ENCODE results near the gene KHK. TPM values are rescaled to one million over a fixed set of nuclear protein-coding genes. Genes with fewer than 3 reads are reported as not detected.

KHK gene
- 10 to 100 TPM; 12.6 to 12.8 TPM for total RNA-seq

- H3K9me3 Mint-ChIP-seq, result no peaks in the 10 kb centered on the region
- DNase-seq, result no peak
Observed at GRCh38 chr2:27086724-27087593, at the start of gene KHK. Gene KHK, plus strand, starts transcription at chr2:27086772. Its CDS starts 488 bp downstream, at chr2:27087260.

GRCh38 chr2:27038012-27038411, 48.6 kb upstream of the KHK start:
- no peak overlapping the region for H3K4me3 Mint-ChIP-seq
- H3K27ac Mint-ChIP-seq, result no peak overlapping the region
- peaks cover 16% of the 10 kb centered on the region for H3K4me1 Mint-ChIP-seq
- peaks cover 24% of the 10 kb centered on the region for H3K36me3 Mint-ChIP-seq
- no peak for DNase-seq
- H3K9me3 Mint-ChIP-seq, result no peaks in the 10 kb centered on the region
- H3K27me3 Mint-ChIP-seq, result no peaks in the 10 kb centered on the region

More at GRCh38 chr2:27086724-27087593, at the start of gene KHK:
- H3K4me3 Mint-ChIP-seq, result peak within 1 kb of the TSS; percentile 85
- H3K27ac Mint-ChIP-seq, result peak within 1 kb of the TSS; percentile 83
- peaks cover 17% of the 10 kb centered on the region for H3K4me1 Mint-ChIP-seq
- H3K27me3 Mint-ChIP-seq, result no peaks in the 10 kb centered on the region
- no peaks in the 10 kb centered on the region for H3K36me3 Mint-ChIP-seq

- Mint-ChIP-seq H3K27ac (no peak overlapping the region), H3K36me3 (peaks cover 19% of the 10 kb centered on the region), H3K27me3 (no peaks in the 10 kb centered on the region)
Observed at GRCh38 chr2:27038631-27039339, 47.8 kb upstream of the KHK start.

GRCh38 chr2:27039426-27039825, 47.1 kb upstream of the KHK start:
- Mint-ChIP-seq H3K4me1 (peaks cover 6% of the 10 kb centered on the region), H3K36me3 (peaks cover 12% of the 10 kb centered on the region), H3K27me3 (no peaks in the 10 kb centered on the region), H3K27ac (no peak overlapping the region), H3K4me3 (no peak overlapping the region), H3K9me3 (no peaks in the 10 kb centered on the region)
- no peak for DNase-seq

More at GRCh38 chr2:27038631-27039339, 47.8 kb upstream of the KHK start:
- Mint-ChIP-seq H3K4me3 (no peak overlapping the region), H3K9me3 (no peaks in the 10 kb centered on the region), H3K4me1 (peaks cover 12% of the 10 kb centered on the region)
- DNase-seq, result no peak

- Mint-ChIP-seq H3K4me3 (no peak overlapping the region), H3K9me3 (no peaks in the 10 kb centered on the region), H3K27me3 (no peaks in the 10 kb centered on the region), H3K36me3 (peaks cover 12% of the 10 kb centered on the region), H3K27ac (no peak overlapping the region), H3K4me1 (peaks cover 3% of the 10 kb centered on the region)
- no peak for DNase-seq
Observed at GRCh38 chr2:27039871-27040270, 46.7 kb upstream of the KHK start.

- Mint-ChIP-seq H3K9me3 (no peaks in the 10 kb centered on the region), H3K27ac (no peak overlapping the region), H3K27me3 (no peaks in the 10 kb centered on the region), H3K36me3 (peaks cover 12% of the 10 kb centered on the region), H3K4me1 (no peaks in the 10 kb centered on the region), H3K4me3 (no peak overlapping the region)
- DNase-seq, result no peak
Observed at GRCh38 chr2:27040282-27040681, 46.3 kb upstream of the KHK start.

GRCh38 chr2:27041752-27042151, 44.8 kb upstream of the KHK start:
- Mint-ChIP-seq H3K36me3 (peaks cover 15% of the 10 kb centered on the region), H3K4me3 (no peak overlapping the region), H3K4me1 (no peaks in the 10 kb centered on the region), H3K27me3 (no peaks in the 10 kb centered on the region), H3K9me3 (no peaks in the 10 kb centered on the region), H3K27ac (no peak overlapping the region)
- DNase-seq, result no peak

GRCh38 chr2:27042159-27042661, 44.4 kb upstream of the KHK start:
- DNase-seq, result no peak
- no peak overlapping the region for H3K27ac Mint-ChIP-seq

GRCh38 chr2:27042985-27043634, 43.5 kb upstream of the KHK start:
- Mint-ChIP-seq H3K27ac (no peak overlapping the region), H3K4me1 (peaks cover 1% of the 10 kb centered on the region), H3K27me3 (no peaks in the 10 kb centered on the region), H3K36me3 (peaks cover 14% of the 10 kb centered on the region), H3K9me3 (no peaks in the 10 kb centered on the region), H3K4me3 (no peak overlapping the region)
- DNase-seq, result no peak

More at GRCh38 chr2:27042159-27042661, 44.4 kb upstream of the KHK start:
- peaks cover 14% of the 10 kb centered on the region for H3K36me3 Mint-ChIP-seq
- H3K4me1 Mint-ChIP-seq, result no peaks in the 10 kb centered on the region
- no peaks in the 10 kb centered on the region for H3K27me3 Mint-ChIP-seq
- no peaks in the 10 kb centered on the region for H3K9me3 Mint-ChIP-seq
- H3K4me3 Mint-ChIP-seq, result no peak overlapping the region

- peaks cover 4% of the 10 kb centered on the region for H3K9me3 Mint-ChIP-seq
- peaks cover 14% of the 10 kb centered on the region for H3K27me3 Mint-ChIP-seq
- H3K36me3 Mint-ChIP-seq, result peaks cover 26% of the 10 kb centered on the region
- peak overlapping the region; percentile 89 for H3K4me3 Mint-ChIP-seq
- peaks cover 27% of the 10 kb centered on the region for H3K4me1 Mint-ChIP-seq
- peak; percentile 83 for DNase-seq
- H3K27ac Mint-ChIP-seq, result peak overlapping the region; percentile 99
Observed at GRCh38 chr2:27049422-27050280, 36.9 kb upstream of the KHK start.

- H3K27me3 Mint-ChIP-seq, result peaks cover 14% of the 10 kb centered on the region
- H3K9me3 Mint-ChIP-seq, result peaks cover 4% of the 10 kb centered on the region
- peaks cover 22% of the 10 kb centered on the region for H3K36me3 Mint-ChIP-seq
- H3K27ac Mint-ChIP-seq, result peak overlapping the region; percentile 99
- peak; percentile 87 for DNase-seq
- H3K4me3 Mint-ChIP-seq, result peak overlapping the region; percentile 89
- peaks cover 27% of the 10 kb centered on the region for H3K4me1 Mint-ChIP-seq
Observed at GRCh38 chr2:27050281-27050995, 36.1 kb upstream of the KHK start.

GRCh38 chr2:27050996-27051901, 35.3 kb upstream of the KHK start, which contains the start of gene AGBL5:
Gene AGBL5, plus strand, starts transcription at chr2:27051668. Its CDS starts 1,291 bp downstream, at chr2:27052959.
- H3K27ac Mint-ChIP-seq, result peak within 1 kb of the TSS; percentile 99
- peaks cover 14% of the 10 kb centered on the region for H3K27me3 Mint-ChIP-seq
- H3K4me3 Mint-ChIP-seq, result peak within 1 kb of the TSS; percentile 89
- peaks cover 27% of the 10 kb centered on the region for H3K4me1 Mint-ChIP-seq
- DNase-seq, result peak; percentile 96
- peaks cover 20% of the 10 kb centered on the region for H3K36me3 Mint-ChIP-seq
- peaks cover 4% of the 10 kb centered on the region for H3K9me3 Mint-ChIP-seq

All from activated naive CD8-positive, alpha-beta T cell treated with anti-CD3 and anti-CD28 coated beads for 36 hours (primary cell).